GM18519 (cell line): ENCODE measurements around the gene SLTM.
"Not testable (repeated sequence)": the region's sequence is repeated elsewhere in the genome, so short reads cannot be mapped to it uniquely, and the experiment has no call there.

ENCODE experiments used
- ATAC-seq: cut with Tn5 transposase; IDR thresholded peaks from one replicate; pipeline ENCODE4 v1.9.1; 2021; ENCODE audit warnings: mild to moderate bottlenecking, moderate library complexity; ENCODE audit not compliant: unreplicated experiment, low FRiP score

SLTM gene

GRCh38 chr15:58880320-58880719 lies 53.2 kb downstream of the SLTM start:
- ATAC-seq, result no peak

GRCh38 chr15:58877999-58878825 lies 55.3 kb downstream of the SLTM start:
- ATAC-seq, result no peak

- no peak for ATAC-seq
Measured at GRCh38 chr15:58876306-58877106, 57.0 kb downstream of the SLTM start.

- no peak for ATAC-seq
Measured at GRCh38 chr15:58875343-58875742, 58.1 kb downstream of the SLTM start.

- ATAC-seq, result no peak
Measured at GRCh38 chr15:58873267-58873666, 60.2 kb downstream of the SLTM start.

- ATAC-seq, result no peak
Measured at GRCh38 chr15:58870451-58870850, 63.0 kb downstream of the SLTM start.

- no peak for ATAC-seq
Measured at GRCh38 chr15:58867926-58868325, 65.6 kb downstream of the SLTM start.

GRCh38 chr15:58865425-58865880 lies 68.0 kb downstream of the SLTM start:
- no peak for ATAC-seq

- no peak for ATAC-seq
Measured at GRCh38 chr15:58864602-58865424, 68.7 kb downstream of the SLTM start.

- ATAC-seq, result no peak
Measured at GRCh38 chr15:58862326-58862725, 71.2 kb downstream of the SLTM start.

- not testable (repeated sequence) for ATAC-seq
Measured at GRCh38 chr15:58856621-58857020, 76.9 kb downstream of the SLTM start.

- ATAC-seq, result no peak
Measured at GRCh38 chr15:58856086-58856485, 77.4 kb downstream of the SLTM start.

GRCh38 chr15:58854593-58854992 lies 78.9 kb downstream of the SLTM start:
- ATAC-seq, result no peak

- ATAC-seq, result no peak
Measured at GRCh38 chr15:58852347-58852746, 81.1 kb downstream of the SLTM start.

GRCh38 chr15:58851205-58851604 lies 82.3 kb downstream of the SLTM start:
- not testable (repeated sequence) for ATAC-seq

- no peak for ATAC-seq
Measured at GRCh38 chr15:58842713-58843396, 90.6 kb downstream of the SLTM start.

GRCh38 chr15:58840048-58840447 lies 93.4 kb downstream of the SLTM start:
- ATAC-seq, result no peak

- ATAC-seq, result no peak
Measured at GRCh38 chr15:58839485-58839884, 94.0 kb downstream of the SLTM start.

- not testable (repeated sequence) for ATAC-seq
Measured at GRCh38 chr15:58833681-58834426, 99.6 kb downstream of the SLTM start.
